ENCODE results near the gene IQCM.

The IQCM gene

GRCh38 chr4:149701435-149702156 lies 114.0 kb downstream of the IQCM start:
- Histone ChIP-seq H3K36me3 (ENCODE audit: control insufficient read depth in 2 of 2, insufficient read depth in 2 of 2, low read length in 2 of 2) (no peaks in the 10 kb centered on the region), H3K9me3 (ENCODE audit: control insufficient read depth in 2 of 2, low read length in 2 of 2) (no peaks in the 10 kb centered on the region), H3K4me1 (ENCODE audit: control insufficient read depth in 2 of 2, insufficient read depth in 2 of 2, low read length in 2 of 2) (peaks cover 0 to 13% of the 10 kb centered on the region in 2 donors), H3K27ac (ENCODE audit: low read depth in 2 of 2, low read length in 2 of 2) (no peak overlapping the region), H3K27me3 (ENCODE audit: control insufficient read depth in 2 of 2, insufficient read depth in 2 of 2, low read length in 2 of 2) (no peaks in the 10 kb centered on the region), H3K4me3 (ENCODE audit: low read length in 2 of 2) (no peak overlapping the region), H3K9ac (ENCODE audit: low read depth in 1 of 2, low read length in 2 of 2) (no peak overlapping the region)

GRCh38 chr4:149700272-149700671 lies 115.4 kb downstream of the IQCM start:
- no peaks in the 10 kb centered on the region for H3K36me3 ChIP-seq (ENCODE audit: control insufficient read depth in 2 of 2, insufficient read depth in 2 of 2, low read length in 2 of 2)
- no peaks in the 10 kb centered on the region for H3K27me3 ChIP-seq (ENCODE audit: control insufficient read depth in 2 of 2, insufficient read depth in 2 of 2, low read length in 2 of 2)
- no peaks in the 10 kb centered on the region for H3K9me3 ChIP-seq (ENCODE audit: control insufficient read depth in 2 of 2, low read length in 2 of 2)
- H3K27ac ChIP-seq (ENCODE audit: low read depth in 2 of 2, low read length in 2 of 2), result no peak overlapping the region
- H3K4me1 ChIP-seq (ENCODE audit: control insufficient read depth in 2 of 2, insufficient read depth in 2 of 2, low read length in 2 of 2), result peaks cover 0 to 13% of the 10 kb centered on the region in 2 donors
- H3K9ac ChIP-seq (ENCODE audit: low read depth in 1 of 2, low read length in 2 of 2), result no peak overlapping the region
- H3K4me3 ChIP-seq (ENCODE audit: low read length in 2 of 2), result no peak overlapping the region

GRCh38 chr4:149699642-149700041 lies 116.0 kb downstream of the IQCM start:
- H3K36me3 ChIP-seq (ENCODE audit: control insufficient read depth in 2 of 2, insufficient read depth in 2 of 2, low read length in 2 of 2), result no peaks in the 10 kb centered on the region
- H3K27me3 ChIP-seq (ENCODE audit: control insufficient read depth in 2 of 2, insufficient read depth in 2 of 2, low read length in 2 of 2), result no peaks in the 10 kb centered on the region
- H3K4me3 ChIP-seq (ENCODE audit: low read length in 2 of 2), result no peak overlapping the region
- H3K4me1 ChIP-seq (ENCODE audit: control insufficient read depth in 2 of 2, insufficient read depth in 2 of 2, low read length in 2 of 2), result peaks cover 0 to 13% of the 10 kb centered on the region in 2 donors
- no peak overlapping the region for H3K27ac ChIP-seq (ENCODE audit: low read depth in 2 of 2, low read length in 2 of 2)
- H3K9ac ChIP-seq (ENCODE audit: low read depth in 1 of 2, low read length in 2 of 2), result no peak overlapping the region
- no peaks in the 10 kb centered on the region for H3K9me3 ChIP-seq (ENCODE audit: control insufficient read depth in 2 of 2, low read length in 2 of 2)

GRCh38 chr4:149690726-149691125 lies 124.9 kb downstream of the IQCM start:
- H3K9ac ChIP-seq (ENCODE audit: low read depth in 1 of 2, low read length in 2 of 2), result no peak overlapping the region
- H3K4me3 ChIP-seq (ENCODE audit: low read length in 2 of 2), result no peak overlapping the region
- H3K27me3 ChIP-seq (ENCODE audit: control insufficient read depth in 2 of 2, insufficient read depth in 2 of 2, low read length in 2 of 2), result no peaks in the 10 kb centered on the region
- H3K27ac ChIP-seq (ENCODE audit: low read depth in 2 of 2, low read length in 2 of 2), result no peak overlapping the region
- no peaks in the 10 kb centered on the region for H3K9me3 ChIP-seq (ENCODE audit: control insufficient read depth in 2 of 2, low read length in 2 of 2)
- H3K36me3 ChIP-seq (ENCODE audit: control insufficient read depth in 2 of 2, insufficient read depth in 2 of 2, low read length in 2 of 2), result no peaks in the 10 kb centered on the region
- no peaks in the 10 kb centered on the region for H3K4me1 ChIP-seq (ENCODE audit: control insufficient read depth in 2 of 2, insufficient read depth in 2 of 2, low read length in 2 of 2)

- Histone ChIP-seq H3K27ac (ENCODE audit: low read depth in 2 of 2, low read length in 2 of 2) (no peak overlapping the region), H3K27me3 (ENCODE audit: control insufficient read depth in 2 of 2, insufficient read depth in 2 of 2, low read length in 2 of 2) (no peaks in the 10 kb centered on the region), H3K9ac (ENCODE audit: low read depth in 1 of 2, low read length in 2 of 2) (no peak overlapping the region), H3K36me3 (ENCODE audit: control insufficient read depth in 2 of 2, insufficient read depth in 2 of 2, low read length in 2 of 2) (no peaks in the 10 kb centered on the region), H3K4me3 (ENCODE audit: low read length in 2 of 2) (no peak overlapping the region), H3K4me1 (ENCODE audit: control insufficient read depth in 2 of 2, insufficient read depth in 2 of 2, low read length in 2 of 2) (no peaks in the 10 kb centered on the region), H3K9me3 (ENCODE audit: control insufficient read depth in 2 of 2, low read length in 2 of 2) (no peaks in the 10 kb centered on the region)
These were observed 131.1 kb downstream of the IQCM start for GRCh38 chr4:149684516-149684915.

GRCh38 chr4:149676076-149676475 lies 139.6 kb downstream of the IQCM start:
- Histone ChIP-seq H3K4me3 (ENCODE audit: low read length in 2 of 2) (no peak overlapping the region), H3K4me1 (ENCODE audit: control insufficient read depth in 2 of 2, insufficient read depth in 2 of 2, low read length in 2 of 2) (no peaks in the 10 kb centered on the region), H3K9ac (ENCODE audit: low read depth in 1 of 2, low read length in 2 of 2) (no peak overlapping the region), H3K9me3 (ENCODE audit: control insufficient read depth in 2 of 2, low read length in 2 of 2) (peaks cover 0 to 7% of the 10 kb centered on the region in 2 donors), H3K27me3 (ENCODE audit: control insufficient read depth in 2 of 2, insufficient read depth in 2 of 2, low read length in 2 of 2) (no peaks in the 10 kb centered on the region), H3K36me3 (ENCODE audit: control insufficient read depth in 2 of 2, insufficient read depth in 2 of 2, low read length in 2 of 2) (no peaks in the 10 kb centered on the region), H3K27ac (ENCODE audit: low read depth in 2 of 2, low read length in 2 of 2) (no peak overlapping the region)

- H3K27ac ChIP-seq (ENCODE audit: low read depth in 2 of 2, low read length in 2 of 2), result no peak overlapping the region
- no peaks in the 10 kb centered on the region for H3K36me3 ChIP-seq (ENCODE audit: control insufficient read depth in 2 of 2, insufficient read depth in 2 of 2, low read length in 2 of 2)
- no peak overlapping the region for H3K4me3 ChIP-seq (ENCODE audit: low read length in 2 of 2)
- no peaks in the 10 kb centered on the region for H3K9me3 ChIP-seq (ENCODE audit: control insufficient read depth in 2 of 2, low read length in 2 of 2)
- H3K27me3 ChIP-seq (ENCODE audit: control insufficient read depth in 2 of 2, insufficient read depth in 2 of 2, low read length in 2 of 2), result no peaks in the 10 kb centered on the region
- no peaks in the 10 kb centered on the region for H3K4me1 ChIP-seq (ENCODE audit: control insufficient read depth in 2 of 2, insufficient read depth in 2 of 2, low read length in 2 of 2)
- H3K9ac ChIP-seq (ENCODE audit: low read depth in 1 of 2, low read length in 2 of 2), result no peak overlapping the region
These were observed 169.9 kb downstream of the IQCM start for GRCh38 chr4:149645790-149646189.

GRCh38 chr4:149638073-149638472 lies 177.6 kb downstream of the IQCM start:
- Histone ChIP-seq H3K4me3 (ENCODE audit: low read length in 2 of 2) (no peak overlapping the region), H3K27me3 (ENCODE audit: control insufficient read depth in 2 of 2, insufficient read depth in 2 of 2, low read length in 2 of 2) (no peaks in the 10 kb centered on the region), H3K27ac (ENCODE audit: low read depth in 2 of 2, low read length in 2 of 2) (no peak overlapping the region), H3K9me3 (ENCODE audit: control insufficient read depth in 2 of 2, low read length in 2 of 2) (no peaks in the 10 kb centered on the region), H3K36me3 (ENCODE audit: control insufficient read depth in 2 of 2, insufficient read depth in 2 of 2, low read length in 2 of 2) (no peaks in the 10 kb centered on the region), H3K9ac (ENCODE audit: low read depth in 1 of 2, low read length in 2 of 2) (no peak overlapping the region), H3K4me1 (ENCODE audit: control insufficient read depth in 2 of 2, insufficient read depth in 2 of 2, low read length in 2 of 2) (no peaks in the 10 kb centered on the region)

GRCh38 chr4:149634368-149634767 lies 181.3 kb downstream of the IQCM start:
- H3K9ac ChIP-seq (ENCODE audit: low read depth in 1 of 2, low read length in 2 of 2), result no peak overlapping the region
- no peaks in the 10 kb centered on the region for H3K9me3 ChIP-seq (ENCODE audit: control insufficient read depth in 2 of 2, low read length in 2 of 2)
- H3K27ac ChIP-seq (ENCODE audit: low read depth in 2 of 2, low read length in 2 of 2), result no peak overlapping the region
- H3K4me3 ChIP-seq (ENCODE audit: low read length in 2 of 2), result no peak overlapping the region
- H3K27me3 ChIP-seq (ENCODE audit: control insufficient read depth in 2 of 2, insufficient read depth in 2 of 2, low read length in 2 of 2), result no peaks in the 10 kb centered on the region
- no peaks in the 10 kb centered on the region for H3K4me1 ChIP-seq (ENCODE audit: control insufficient read depth in 2 of 2, insufficient read depth in 2 of 2, low read length in 2 of 2)
- H3K36me3 ChIP-seq (ENCODE audit: control insufficient read depth in 2 of 2, insufficient read depth in 2 of 2, low read length in 2 of 2), result no peaks in the 10 kb centered on the region

GRCh38 chr4:149631629-149632028 lies 184.0 kb downstream of the IQCM start:
- Histone ChIP-seq H3K4me1 (ENCODE audit: control insufficient read depth in 2 of 2, insufficient read depth in 2 of 2, low read length in 2 of 2) (no peaks in the 10 kb centered on the region), H3K27me3 (ENCODE audit: control insufficient read depth in 2 of 2, insufficient read depth in 2 of 2, low read length in 2 of 2) (no peaks in the 10 kb centered on the region), H3K36me3 (ENCODE audit: control insufficient read depth in 2 of 2, insufficient read depth in 2 of 2, low read length in 2 of 2) (no peaks in the 10 kb centered on the region), H3K9ac (ENCODE audit: low read depth in 1 of 2, low read length in 2 of 2) (no peak overlapping the region), H3K9me3 (ENCODE audit: control insufficient read depth in 2 of 2, low read length in 2 of 2) (no peaks in the 10 kb centered on the region), H3K27ac (ENCODE audit: low read depth in 2 of 2, low read length in 2 of 2) (no peak overlapping the region), H3K4me3 (ENCODE audit: low read length in 2 of 2) (no peak overlapping the region)
